Peyer's patch (tissue), 4 donors: ENCODE results near the gene TERT. TPM values are rescaled to one million over a fixed set of nuclear protein-coding genes. Genes with fewer than 3 reads are reported as not detected.

Source experiments
- DNase-seq, 3 donors: peaks; one replicate each; pipeline ENCODE4 v3.0.0-alpha.2; 2017 to 2019
- H3K27ac ChIP-seq, 4 donors: fragments of 200-600 bp; sonication (generic); one replicate each; pipeline ENCODE4 v1.5.1; 2016 to 2019
- H3K27me3 ChIP-seq, 2 donors: fragments of 200-600 bp; sonication (generic); one replicate each; pipeline ENCODE4 v1.5.1; 2019
- H3K36me3 ChIP-seq, 3 donors: fragments of 200-600 bp; sonication (generic); one replicate each; pipeline ENCODE4 v1.5.1; 2016 to 2019
- H3K4me1 ChIP-seq, 4 donors: fragments of 200-600 bp; sonication (generic); one replicate each; pipeline ENCODE4 v1.5.1; 2016 to 2019
- H3K4me3 ChIP-seq, 4 donors: fragments of 200-600 bp; sonication (generic); 1 replicate in 3 of 4; 2 replicates in 1 of 4; pipeline ENCODE4 v1.5.1; 2016 to 2019; ENCODE audit warnings: mild to moderate bottlenecking in 1 of 4
- H3K9me3 ChIP-seq, 4 donors: fragments of 200-600 bp; sonication (generic); one replicate each; pipeline ENCODE4 v1.5.1; 2016 to 2019; ENCODE audit warnings: mild to moderate bottlenecking in 1 of 4
- CTCF ChIP-seq, 6 experiments: fragments of 450-650 bp in 4 of 6; fragments of 200-600 bp in 2 of 6; sonication (generic) in 1 of 6; IDR thresholded peaks; one replicate each; pipeline ENCODE4 v1.5.1; 2017 to 2019; ENCODE audit warnings: antibody characterized with exemption in 6 of 6, mild to moderate bottlenecking in 3 of 6, moderate library complexity in 1 of 6
- POLR2A ChIP-seq, 2 donors: fragments of 450-650 bp; IDR thresholded peaks; one replicate each; pipeline ENCODE4 v1.5.1; 2017; ENCODE audit warnings: antibody characterized with exemption in 2 of 2, mild to moderate bottlenecking in 2 of 2, moderate library complexity in 2 of 2
- total RNA-seq, 4 donors: library from RNA; depleted of rRNA; stranded (reverse); fragments of >200 nt; gene quantifications; one replicate each; pipeline ENCODE4 v1.1.0, GENCODE V29; 2016

TERT gene
- total RNA-seq, 4 donors from 2014 or later, result 0.70 to 6.6 (median 1.6) TPM

DNA sequence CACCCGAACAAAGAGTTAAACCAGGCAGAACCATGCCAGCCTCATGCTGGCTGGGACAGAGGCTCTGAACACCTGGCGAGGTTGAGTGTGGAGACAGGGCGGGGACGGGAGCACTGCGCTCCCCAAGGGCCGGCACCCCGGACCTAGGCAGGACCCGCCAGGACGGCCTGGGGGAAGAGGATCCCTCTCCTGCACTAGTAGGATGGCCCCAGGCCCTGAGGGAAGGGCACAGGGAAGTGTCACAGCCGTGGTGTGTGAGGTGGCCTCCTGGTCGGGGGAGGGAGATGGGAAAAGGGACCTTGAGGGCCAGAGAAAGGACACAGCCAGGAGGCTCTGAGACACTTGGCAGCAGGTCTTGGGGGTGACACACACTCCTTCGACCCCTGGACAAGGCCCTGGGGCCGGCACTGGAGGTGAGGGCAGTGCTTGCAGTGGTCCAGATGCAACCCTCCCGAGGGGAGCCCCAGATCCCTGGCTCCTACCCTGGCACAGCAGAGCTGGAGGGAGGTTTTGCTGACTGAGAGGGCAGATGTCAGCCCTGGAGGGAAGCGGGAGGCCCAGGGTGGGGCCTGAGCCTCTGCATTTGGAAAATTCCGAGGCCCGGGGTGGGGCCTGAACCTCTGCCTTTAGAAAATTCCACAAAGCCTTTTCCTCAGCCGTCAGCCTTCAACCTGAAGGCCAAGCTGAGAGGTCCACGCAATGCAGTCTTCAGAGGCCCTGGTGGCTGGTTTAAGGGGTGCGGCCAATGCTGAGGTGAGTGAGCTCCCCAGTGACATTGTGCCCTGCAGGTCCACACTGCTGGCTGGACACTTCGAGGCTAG is 24.8 kb upstream of the TERT start:
- peak overlapping the region in 1 of 4 donors; percentile 3 for H3K27ac ChIP-seq
- no peak for TF ChIP-seq CTCF (IDR thresholded peaks at IDR 0.05)
- peaks cover 0 to 76% (median 0%) of the 10 kb centered on the region in 3 donors for H3K36me3 ChIP-seq
- peak in 2 of 3 donors; percentile 34 to 51 for DNase-seq
- H3K4me3 ChIP-seq, result no peak overlapping the region
- H3K4me1 ChIP-seq, result peaks cover 0 to 24% (median 8%) of the 10 kb centered on the region in 4 donors
- H3K27me3 ChIP-seq, result no peaks in the 10 kb centered on the region
- no peaks in the 10 kb centered on the region for H3K9me3 ChIP-seq

DNA sequence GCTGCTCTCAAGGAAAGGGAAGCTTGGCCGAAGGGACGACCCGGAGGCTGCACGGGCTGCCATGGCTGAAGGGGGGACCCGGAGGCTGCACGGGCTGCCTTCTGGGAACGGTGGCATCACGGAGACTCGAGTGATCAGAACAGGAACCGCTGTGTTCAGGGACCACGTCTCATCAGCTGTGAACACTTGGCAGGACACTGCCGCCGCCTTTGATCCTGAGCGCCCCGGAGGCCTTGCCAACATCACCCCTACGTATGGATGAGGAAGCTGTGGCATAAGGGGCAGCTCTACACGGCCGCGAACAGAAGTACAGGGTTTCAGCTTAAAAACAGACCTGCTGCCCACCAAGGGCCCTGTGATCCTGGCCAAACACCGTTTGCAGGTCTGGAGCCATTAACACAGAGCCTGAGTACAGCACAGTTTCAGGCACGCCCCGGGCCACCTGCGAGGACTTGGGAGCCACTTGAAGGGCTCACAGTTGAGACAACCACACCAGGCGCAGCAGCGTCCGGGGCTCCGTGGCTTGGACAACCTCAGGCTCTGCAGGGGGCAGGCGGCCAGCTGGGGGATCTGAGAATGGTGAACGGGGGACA is 23.9 kb upstream of the TERT start:
- Histone ChIP-seq H3K27me3 (no peaks in the 10 kb centered on the region), H3K4me3 (no peak overlapping the region), H3K36me3 (peaks cover 0 to 67% (median 0%) of the 10 kb centered on the region in 3 donors), H3K27ac (no peak overlapping the region), H3K9me3 (no peaks in the 10 kb centered on the region), H3K4me1 (peaks cover 0 to 28% (median 12%) of the 10 kb centered on the region in 4 donors)
- no peak for TF ChIP-seq POLR2A (IDR thresholded peaks at IDR 0.05)
- peak in 2 of 3 donors; percentile 51 to 52 for DNase-seq

- TF ChIP-seq CTCF (IDR thresholded peaks at IDR 0.05), result no peak
- no peak for TF ChIP-seq POLR2A (IDR thresholded peaks at IDR 0.05)
- H3K27me3 ChIP-seq, result no peaks in the 10 kb centered on the region
- H3K36me3 ChIP-seq, result peaks cover 0 to 60% (median 0%) of the 10 kb centered on the region in 3 donors
- peaks cover 0 to 28% (median 18%) of the 10 kb centered on the region in 4 donors for H3K4me1 ChIP-seq
- H3K4me3 ChIP-seq, result no peak overlapping the region
- H3K27ac ChIP-seq, result no peak overlapping the region
- no peaks in the 10 kb centered on the region for H3K9me3 ChIP-seq
- DNase-seq, result peak in 1 of 3 donors; percentile 31
Observed at GRCh38 chr5:1317921-1318565, 23.2 kb upstream of the TERT start.

- Histone ChIP-seq H3K36me3 (peaks cover 0 to 48% (median 0%) of the 10 kb centered on the region in 3 donors), H3K27me3 (no peaks in the 10 kb centered on the region)
- peak in 2 of 3 donors; percentile 24 to 44 for DNase-seq
Observed at GRCh38 chr5:1316588-1317340, 21.9 kb upstream of the TERT start.

More at GRCh38 chr5:1316588-1317340, 21.9 kb upstream of the TERT start:
- Histone ChIP-seq H3K27ac (peak overlapping the region; percentile 40 to 73 (median 64)), H3K4me1 (peaks cover 0 to 28% (median 18%) of the 10 kb centered on the region in 4 donors), H3K4me3 (peak overlapping the region in 1 of 4 donors; percentile 35), H3K9me3 (no peaks in the 10 kb centered on the region)
- TF ChIP-seq CTCF (IDR thresholded peaks at IDR 0.05) (no peak), POLR2A (IDR thresholded peaks at IDR 0.05) (no peak)
